ENCODE data around the gene GGT1. TPM values are rescaled to one million over a fixed set of nuclear protein-coding genes. Genes with fewer than 3 reads are reported as not detected.
"Not testable (repeated sequence)": the region's sequence is repeated elsewhere in the genome, so short reads cannot be mapped to it uniquely, and the experiment has no call there.

The GGT1 gene
- total RNA-seq (12.0 and 20.4 TPM in 2 replicates), polyA plus RNA-seq (17.2 and 24.1 TPM in 2 replicates)

GRCh38 chr22:24602847-24603769, at the start of gene GGT1:
Gene GGT1, plus strand, starts transcription at chr22:24603193. Its CDS starts 7,889 bp downstream, at chr22:24611082.
- not testable (repeated sequence) for H3K36me3 ChIP-seq; DNase-seq (ENCODE audit: low read depth in 1 of 2, low spot score in 1 of 2); H3K27me3 ChIP-seq; H3K9me3 ChIP-seq (ENCODE audit: low read depth); H3K4me3 ChIP-seq
- Histone ChIP-seq H3K27ac (peak within 1 kb of the TSS; percentile 86), H3K4me1 (ENCODE audit: low read depth) (peaks cover 15% of the 10 kb centered on the region)

GRCh38 chr22:24553597-24554312, 49.2 kb upstream of the GGT1 start:
- no peak for TF ChIP-seq CTCF (IDR thresholded peaks at IDR 0.05; ENCODE audit: low read depth, low read length)
- H3K9me3 ChIP-seq (ENCODE audit: low read depth), result no peaks in the 10 kb centered on the region
- peaks cover 8% of the 10 kb centered on the region for H3K36me3 ChIP-seq
- no peak for DNase-seq (ENCODE audit: low read depth in 1 of 2, low spot score in 1 of 2)
- peaks cover 19% of the 10 kb centered on the region for H3K4me1 ChIP-seq (ENCODE audit: low read depth)
- no peaks in the 10 kb centered on the region for H3K27me3 ChIP-seq
- peak overlapping the region; percentile 84 for H3K4me3 ChIP-seq
- H3K27ac ChIP-seq, result peak overlapping the region; percentile 84

DNA sequence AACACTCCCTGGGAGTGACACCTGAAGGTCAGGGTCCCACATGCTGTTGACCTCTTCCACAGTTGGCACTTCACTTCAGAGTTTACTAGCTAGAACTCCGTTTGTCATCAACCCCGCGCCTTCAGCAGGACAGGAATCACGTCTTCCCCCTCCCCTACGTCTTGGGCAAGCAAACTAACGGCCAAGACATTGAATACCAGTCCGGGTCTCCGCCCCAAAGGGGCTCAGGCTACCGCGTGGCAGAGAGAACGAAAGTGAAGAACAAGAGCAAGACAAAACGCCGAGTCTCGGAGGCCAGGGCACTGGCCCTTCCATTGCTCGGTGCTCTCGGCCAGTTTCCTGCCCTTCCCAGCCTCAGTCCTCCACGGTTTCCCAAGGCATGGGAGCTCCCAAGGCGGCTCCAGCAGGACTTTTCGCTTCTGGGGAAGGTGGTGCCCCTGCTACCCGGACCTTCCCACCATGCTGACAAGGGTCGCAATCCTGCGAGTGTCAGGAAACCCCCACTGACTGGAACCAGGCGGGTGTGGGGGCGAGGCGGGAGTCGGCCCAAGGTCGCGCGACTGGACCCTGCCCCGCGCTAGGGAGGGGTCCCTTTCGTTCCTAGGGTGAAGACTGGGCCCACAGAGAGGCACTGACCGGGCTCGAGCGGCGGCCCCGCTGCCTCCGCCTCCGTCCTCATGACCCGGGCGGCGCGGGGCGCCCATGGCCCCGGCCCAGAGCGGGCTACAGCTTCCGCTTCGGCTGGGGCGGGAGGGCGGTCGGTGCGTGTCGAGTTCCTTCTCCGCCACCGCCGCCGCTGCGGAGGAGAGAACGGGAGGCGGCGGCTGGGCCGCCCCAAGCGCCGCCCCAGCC, 48.5 kb upstream of the GGT1 start, which contains the start of gene GUCD1:
TSS of gene GUCD1 (minus strand) at position 826 of the 852 bp plus-strand sequence. CDS start at position 679, 147 bp downstream.
- H3K4me3 ChIP-seq, result peak within 1 kb of the TSS; percentile 84
- peaks cover 16% of the 10 kb centered on the region for H3K36me3 ChIP-seq
- no peaks in the 10 kb centered on the region for H3K9me3 ChIP-seq (ENCODE audit: low read depth)
- H3K27me3 ChIP-seq, result no peaks in the 10 kb centered on the region
- peaks cover 19% of the 10 kb centered on the region for H3K4me1 ChIP-seq (ENCODE audit: low read depth)
- peak; percentile 31 to 52 for DNase-seq (ENCODE audit: low read depth in 1 of 2, low spot score in 1 of 2)
- H3K27ac ChIP-seq, result peak within 1 kb of the TSS; percentile 86
- TF ChIP-seq CTCF (IDR thresholded peaks at IDR 0.05; ENCODE audit: low read depth, low read length), result no peak

- peak within 1 kb of the TSS; percentile 84 for H3K4me3 ChIP-seq
- TF ChIP-seq CTCF (IDR thresholded peaks at IDR 0.05; ENCODE audit: low read depth, low read length), result peak; percentile 33
- DNase-seq (ENCODE audit: low read depth in 1 of 2, low spot score in 1 of 2), result peak; percentile 98 to 99
- no peaks in the 10 kb centered on the region for H3K27me3 ChIP-seq
- peaks cover 18% of the 10 kb centered on the region for H3K36me3 ChIP-seq
- H3K9me3 ChIP-seq (ENCODE audit: low read depth), result no peaks in the 10 kb centered on the region
- peak within 1 kb of the TSS; percentile 86 for H3K27ac ChIP-seq
- H3K4me1 ChIP-seq (ENCODE audit: low read depth), result peaks cover 19% of the 10 kb centered on the region
Measured at GRCh38 chr22:24555165-24556039, 47.6 kb upstream of the GGT1 start, which contains the start of gene SNRPD3. Gene SNRPD3, plus strand, starts transcription at chr22:24555999. Its CDS starts 1,676 bp downstream, at chr22:24557675.

- H3K27me3 ChIP-seq, result no peaks in the 10 kb centered on the region
- peak in 1 of 2 donors; percentile 7 for DNase-seq (ENCODE audit: low read depth in 1 of 2, low spot score in 1 of 2)
- H3K27ac ChIP-seq, result peak overlapping the region; percentile 52
- H3K4me3 ChIP-seq, result no peak overlapping the region
- H3K4me1 ChIP-seq (ENCODE audit: low read depth), result peaks cover 8% of the 10 kb centered on the region
- peaks cover 24% of the 10 kb centered on the region for H3K36me3 ChIP-seq
- TF ChIP-seq CTCF (IDR thresholded peaks at IDR 0.05; ENCODE audit: low read depth, low read length), result no peak
- H3K9me3 ChIP-seq (ENCODE audit: low read depth), result no peaks in the 10 kb centered on the region
Measured at GRCh38 chr22:24559471-24559870, 43.5 kb upstream of the GGT1 start.
